ENCODE measurements around the gene SMIM43.
A peak's percentile ranks its signal among the peaks of the same experiment; 100 is the strongest.

The SMIM43 gene

GRCh38 chr4:121717680-121718237, 47.2 kb downstream of the SMIM43 start:
- H4K8ac ChIP-seq (ENCODE audit: low read length) = no peak overlapping the region
- H2BK120ac ChIP-seq (ENCODE audit: low read depth, low read length) = no peak overlapping the region
- no peak overlapping the region for H3K27ac ChIP-seq (ENCODE audit: low read length, poor library complexity, severe bottlenecking)
- no peak overlapping the region for H4K91ac ChIP-seq (ENCODE audit: low read length)
- peak overlapping the region; percentile 42 for H3K9ac ChIP-seq (ENCODE audit: low read length)
- H2BK12ac ChIP-seq (ENCODE audit: low read length in 2 of 2) = no peak overlapping the region
- H2BK15ac ChIP-seq (ENCODE audit: low read depth, poor library complexity, severe bottlenecking) = no peak overlapping the region
- no peaks in the 10 kb centered on the region for H3K4me1 ChIP-seq (ENCODE audit: control insufficient read depth, insufficient read depth, low read depth, low read length)
- no peak overlapping the region for H2BK5ac ChIP-seq (ENCODE audit: low read depth, low read length, poor library complexity, severe bottlenecking)
- no peaks in the 10 kb centered on the region for H3K79me1 ChIP-seq (replicated peaks; ENCODE audit: low read length, poor library complexity, severe bottlenecking)
- no peak overlapping the region for H3K18ac ChIP-seq (ENCODE audit: low read depth in 1 of 2, low read length in 2 of 2)
- H3K9me3 ChIP-seq (ENCODE audit: control insufficient read depth, low read length) = no peaks in the 10 kb centered on the region
- 88% methylated on average over 3 of the region's 4 CpGs for WGBS
- H2AFZ ChIP-seq (ENCODE audit: low read depth, low read length) = no peak overlapping the region
- no peak overlapping the region for H3K23ac ChIP-seq (ENCODE audit: low read length in 2 of 2)
- DNase-seq = peak; percentile 81
- H3K4me2 ChIP-seq (ENCODE audit: low read length, poor library complexity, severe bottlenecking) = no peak overlapping the region
- H2AK5ac ChIP-seq (ENCODE audit: low read length, severe bottlenecking) = no peak overlapping the region
- H3K14ac ChIP-seq (ENCODE audit: low read length in 2 of 2) = no peak overlapping the region
- H3K36me3 ChIP-seq (ENCODE audit: control insufficient read depth in 1 of 2, insufficient read depth in 2 of 2, low read depth in 1 of 2, low read length in 2 of 2) = no peaks in the 10 kb centered on the region
- no peak overlapping the region for H3K4ac ChIP-seq (ENCODE audit: low read depth in 1 of 2, low read length in 2 of 2)
- H3K27me3 ChIP-seq (ENCODE audit: control insufficient read depth in 1 of 2, insufficient read depth in 1 of 2, low read length in 2 of 2) = no peaks in the 10 kb centered on the region
- no peak overlapping the region for H3K4me3 ChIP-seq (ENCODE audit: insufficient read depth in 1 of 2, low read depth in 1 of 2, low read length in 2 of 2)

- H3K23ac ChIP-seq (ENCODE audit: low read length in 2 of 2) = no peak overlapping the region
- no peaks in the 10 kb centered on the region for H3K36me3 ChIP-seq (ENCODE audit: control insufficient read depth in 1 of 2, insufficient read depth in 2 of 2, low read depth in 1 of 2, low read length in 2 of 2)
- H2AK5ac ChIP-seq (ENCODE audit: low read length, severe bottlenecking) = no peak overlapping the region
- no peaks in the 10 kb centered on the region for H3K9me3 ChIP-seq (ENCODE audit: control insufficient read depth, low read length)
- no peak for DNase-seq
- no peaks in the 10 kb centered on the region for H3K79me1 ChIP-seq (replicated peaks; ENCODE audit: low read length, poor library complexity, severe bottlenecking)
- H2BK5ac ChIP-seq (ENCODE audit: low read depth, low read length, poor library complexity, severe bottlenecking) = no peak overlapping the region
- H3K4me1 ChIP-seq (ENCODE audit: control insufficient read depth, insufficient read depth, low read depth, low read length) = peaks cover 2% of the 10 kb centered on the region
- 86% methylated on average over 3 of the region's 4 CpGs for WGBS
- no peak overlapping the region for H4K91ac ChIP-seq (ENCODE audit: low read length)
- H3K4ac ChIP-seq (ENCODE audit: low read depth in 1 of 2, low read length in 2 of 2) = no peak overlapping the region
- no peak overlapping the region for H3K4me2 ChIP-seq (ENCODE audit: low read length, poor library complexity, severe bottlenecking)
- H2BK12ac ChIP-seq (ENCODE audit: low read length in 2 of 2) = no peak overlapping the region
- H3K4me3 ChIP-seq (ENCODE audit: insufficient read depth in 1 of 2, low read depth in 1 of 2, low read length in 2 of 2) = no peak overlapping the region
- H2BK15ac ChIP-seq (ENCODE audit: low read depth, poor library complexity, severe bottlenecking) = no peak overlapping the region
- H3K27ac ChIP-seq (ENCODE audit: low read length, poor library complexity, severe bottlenecking) = no peak overlapping the region
- no peak overlapping the region for H3K18ac ChIP-seq (ENCODE audit: low read depth in 1 of 2, low read length in 2 of 2)
- no peaks in the 10 kb centered on the region for H3K27me3 ChIP-seq (ENCODE audit: control insufficient read depth in 1 of 2, insufficient read depth in 1 of 2, low read length in 2 of 2)
- H3K9ac ChIP-seq (ENCODE audit: low read length) = no peak overlapping the region
- H3K14ac ChIP-seq (ENCODE audit: low read length in 2 of 2) = no peak overlapping the region
- H2AFZ ChIP-seq (ENCODE audit: low read depth, low read length) = no peak overlapping the region
- no peak overlapping the region for H2BK120ac ChIP-seq (ENCODE audit: low read depth, low read length)
- no peak overlapping the region for H4K8ac ChIP-seq (ENCODE audit: low read length)
Observed at GRCh38 chr4:121714548-121714947, 50.4 kb downstream of the SMIM43 start.

- Histone ChIP-seq H2BK12ac (ENCODE audit: low read length in 2 of 2) (no peak overlapping the region), H2AK5ac (ENCODE audit: low read length, severe bottlenecking) (peak overlapping the region; percentile 96), H3K18ac (ENCODE audit: low read depth in 1 of 2, low read length in 2 of 2) (no peak overlapping the region), H2BK5ac (ENCODE audit: low read depth, low read length, poor library complexity, severe bottlenecking) (no peak overlapping the region), H3K4me3 (ENCODE audit: insufficient read depth in 1 of 2, low read depth in 1 of 2, low read length in 2 of 2) (no peak overlapping the region), H2BK120ac (ENCODE audit: low read depth, low read length) (no peak overlapping the region), H3K27me3 (ENCODE audit: control insufficient read depth in 1 of 2, insufficient read depth in 1 of 2, low read length in 2 of 2) (no peaks in the 10 kb centered on the region), H3K14ac (ENCODE audit: low read length in 2 of 2) (no peak overlapping the region), H2AFZ (ENCODE audit: low read depth, low read length) (no peak overlapping the region), H3K36me3 (ENCODE audit: control insufficient read depth in 1 of 2, insufficient read depth in 2 of 2, low read depth in 1 of 2, low read length in 2 of 2) (no peaks in the 10 kb centered on the region), H3K23ac (ENCODE audit: low read length in 2 of 2) (no peak overlapping the region), H3K4me1 (ENCODE audit: control insufficient read depth, insufficient read depth, low read depth, low read length) (peaks cover 5% of the 10 kb centered on the region), H3K4ac (ENCODE audit: low read depth in 1 of 2, low read length in 2 of 2) (no peak overlapping the region), H4K91ac (ENCODE audit: low read length) (no peak overlapping the region), H3K79me1 (replicated peaks; ENCODE audit: low read length, poor library complexity, severe bottlenecking) (no peaks in the 10 kb centered on the region), H3K9ac (ENCODE audit: low read length) (no peak overlapping the region), H2BK15ac (ENCODE audit: low read depth, poor library complexity, severe bottlenecking) (no peak overlapping the region), H3K4me2 (ENCODE audit: low read length, poor library complexity, severe bottlenecking) (no peak overlapping the region), H4K8ac (ENCODE audit: low read length) (no peak overlapping the region), H3K9me3 (ENCODE audit: control insufficient read depth, low read length) (no peaks in the 10 kb centered on the region), H3K27ac (ENCODE audit: low read length, poor library complexity, severe bottlenecking) (no peak overlapping the region)
- WGBS = 96% methylated on average over 4 of the region's 4 CpGs
- DNase-seq = no peak
Observed at GRCh38 chr4:121712783-121713182, 52.2 kb downstream of the SMIM43 start.

GRCh38 chr4:121712001-121712651, 52.8 kb downstream of the SMIM43 start:
- peak overlapping the region; percentile 68 for H2BK5ac ChIP-seq (ENCODE audit: low read depth, low read length, poor library complexity, severe bottlenecking)
- H2BK15ac ChIP-seq (ENCODE audit: low read depth, poor library complexity, severe bottlenecking) = no peak overlapping the region
- H3K4me1 ChIP-seq (ENCODE audit: control insufficient read depth, insufficient read depth, low read depth, low read length) = peaks cover 5% of the 10 kb centered on the region
- peak overlapping the region; percentile 52 for H2BK120ac ChIP-seq (ENCODE audit: low read depth, low read length)
- H3K36me3 ChIP-seq (ENCODE audit: control insufficient read depth in 1 of 2, insufficient read depth in 2 of 2, low read depth in 1 of 2, low read length in 2 of 2) = no peaks in the 10 kb centered on the region
- peak overlapping the region; percentile 91 for H3K9ac ChIP-seq (ENCODE audit: low read length)
- H3K27me3 ChIP-seq (ENCODE audit: control insufficient read depth in 1 of 2, insufficient read depth in 1 of 2, low read length in 2 of 2) = no peaks in the 10 kb centered on the region
- peak overlapping the region; percentile 14 for H3K4me2 ChIP-seq (ENCODE audit: low read length, poor library complexity, severe bottlenecking)
- H3K4me3 ChIP-seq (ENCODE audit: insufficient read depth in 1 of 2, low read depth in 1 of 2, low read length in 2 of 2) = peak overlapping the region in 1 of 2 experiments; percentile 25
- peak overlapping the region; percentile 49 to 85 for H3K18ac ChIP-seq (ENCODE audit: low read depth in 1 of 2, low read length in 2 of 2)
- H3K9me3 ChIP-seq (ENCODE audit: control insufficient read depth, low read length) = no peaks in the 10 kb centered on the region
- peak overlapping the region in 1 of 2 experiments; percentile 77 for H3K23ac ChIP-seq (ENCODE audit: low read length in 2 of 2)
- peak overlapping the region in 1 of 2 experiments; percentile 94 for H3K4ac ChIP-seq (ENCODE audit: low read depth in 1 of 2, low read length in 2 of 2)
- 52% methylated on average over 7 of the region's 7 CpGs for WGBS
- H4K91ac ChIP-seq (ENCODE audit: low read length) = peak overlapping the region; percentile 5
- peak overlapping the region; percentile 6 to 87 for H2BK12ac ChIP-seq (ENCODE audit: low read length in 2 of 2)
- H2AFZ ChIP-seq (ENCODE audit: low read depth, low read length) = no peak overlapping the region
- peak overlapping the region; percentile 93 for H4K8ac ChIP-seq (ENCODE audit: low read length)
- H2AK5ac ChIP-seq (ENCODE audit: low read length, severe bottlenecking) = peak overlapping the region; percentile 96
- no peaks in the 10 kb centered on the region for H3K79me1 ChIP-seq (replicated peaks; ENCODE audit: low read length, poor library complexity, severe bottlenecking)
- peak overlapping the region in 1 of 2 experiments; percentile 83 for H3K14ac ChIP-seq (ENCODE audit: low read length in 2 of 2)
- peak overlapping the region; percentile 95 for H3K27ac ChIP-seq (ENCODE audit: low read length, poor library complexity, severe bottlenecking)
- no peak for DNase-seq

Measured in mesenchymal stem cell (in vitro differentiated cells and primary cell).